Fibroblast of lung (primary cell): ENCODE results near the gene C1QTNF9. TPM values are rescaled to one million over a fixed set of nuclear protein-coding genes. Genes with fewer than 3 reads are reported as not detected.

Experiments used
- DNase-seq, 2 donors: peaks; one replicate each; pipeline versions ENCODE4 v3.0.0 to v3.0.0-alpha.2; 2010; ENCODE audit warnings: low read depth in 2 of 2
- H2AFZ ChIP-seq: 2 replicates; pipeline ENCODE4 v1.5.1; 2012; ENCODE audit warnings: low read length, control low read depth, inconsistent platforms
- H3K27ac ChIP-seq: 2 replicates; pipeline ENCODE4 v1.5.1; 2011; ENCODE audit warnings: low read length, control low read depth; ENCODE audit not compliant: insufficient read depth
- H3K27me3 ChIP-seq: 2 replicates; pipeline ENCODE4 v1.5.1; 2011; ENCODE audit warnings: mild to moderate bottlenecking, low read length; ENCODE audit not compliant: control insufficient read depth, insufficient read depth
- H3K36me3 ChIP-seq: 2 replicates; pipeline ENCODE4 v1.5.1; 2011; ENCODE audit warnings: low read length; ENCODE audit not compliant: control insufficient read depth, insufficient read depth
- H3K4me1 ChIP-seq: 2 replicates; pipeline ENCODE4 v1.5.1; 2011; ENCODE audit warnings: low read length; ENCODE audit not compliant: control insufficient read depth, insufficient read depth; ENCODE audit errors: extremely low read depth
- H3K4me2 ChIP-seq: 2 replicates; pipeline ENCODE4 v1.5.1; 2011; ENCODE audit warnings: low read length, control low read depth; ENCODE audit not compliant: insufficient read depth; ENCODE audit errors: extremely low read depth
- H3K4me3 ChIP-seq, 4 experiments: fragments of 200-600 bp in 1 of 4; sonication (generic) in 1 of 4; replicated peaks in 1 of 4; 2 replicates each; pipeline ENCODE4 v1.5.1; 2011 to 2016; ENCODE audit warnings: low read length in 4 of 4, low read depth in 3 of 4, mild to moderate bottlenecking in 3 of 4, control low read depth in 2 of 4, inconsistent platforms in 1 of 4, mixed read lengths in 1 of 4; ENCODE audit not compliant: insufficient read depth in 1 of 4; ENCODE audit errors: control extremely low read depth in 1 of 4
- H3K79me2 ChIP-seq: 2 replicates; pipeline ENCODE4 v1.5.1; 2012; ENCODE audit warnings: mild to moderate bottlenecking, low read length, inconsistent platforms; ENCODE audit not compliant: control insufficient read depth, insufficient read depth
- H3K9ac ChIP-seq: 2 replicates; pipeline ENCODE4 v1.5.1; 2011; ENCODE audit warnings: mild to moderate bottlenecking, low read length, control low read depth; ENCODE audit not compliant: insufficient read depth
- H3K9me3 ChIP-seq: 2 replicates; pipeline ENCODE4 v1.5.1; 2012; ENCODE audit warnings: low read depth, low read length; ENCODE audit not compliant: control insufficient read depth, insufficient read depth
- H4K20me1 ChIP-seq: 2 replicates; pipeline ENCODE4 v1.5.1; 2011; ENCODE audit warnings: low read length; ENCODE audit not compliant: control insufficient read depth, insufficient read depth; ENCODE audit errors: extremely low read depth
- EZH2 ChIP-seq: IDR thresholded peaks from 2 replicates; pipeline ENCODE4 v1.5.1; 2012; ENCODE audit warnings: low read length, control low read depth, mild to moderate bottlenecking; ENCODE audit errors: missing control alignments
- polyA plus RNA-seq, 2 donors: library from polyadenylated mRNA; depleted of rRNA in 1 of 2; stranded (reverse) in 1 of 2; unstranded in 1 of 2; fragments of >200 nt; gene quantifications; 2 replicates each; pipeline ENCODE4 v1.2.1, GENCODE V29; 2011 to 2012; ENCODE audit warnings: missing spikeins in 1 of 2
- total RNA-seq: library from RNA; depleted of rRNA; stranded (reverse); fragments of >200 nt; gene quantifications from 2 replicates; pipeline ENCODE4 v1.2.1, GENCODE V29; 2014
- TF ChIP-seq, protein P1 (sequence below), 2 donors: IDR thresholded peaks in 1 of 2; conservative IDR thresholded peaks in 1 of 2; 1 replicate in 1 of 2; 2 replicates in 1 of 2; pipeline ENCODE4 v1.5.1; 2011 to 2012; ENCODE audit warnings: low read length in 2 of 2, control low read depth in 1 of 2, inconsistent platforms in 1 of 2, low read depth in 1 of 2, mild to moderate bottlenecking in 1 of 2

The C1QTNF9 gene
- total and polyA plus RNA-seq, 2 donors (not counting 1 experiment from before 2014, with no cell fraction given): 0.51 TPM; not detected in 1

DNA sequence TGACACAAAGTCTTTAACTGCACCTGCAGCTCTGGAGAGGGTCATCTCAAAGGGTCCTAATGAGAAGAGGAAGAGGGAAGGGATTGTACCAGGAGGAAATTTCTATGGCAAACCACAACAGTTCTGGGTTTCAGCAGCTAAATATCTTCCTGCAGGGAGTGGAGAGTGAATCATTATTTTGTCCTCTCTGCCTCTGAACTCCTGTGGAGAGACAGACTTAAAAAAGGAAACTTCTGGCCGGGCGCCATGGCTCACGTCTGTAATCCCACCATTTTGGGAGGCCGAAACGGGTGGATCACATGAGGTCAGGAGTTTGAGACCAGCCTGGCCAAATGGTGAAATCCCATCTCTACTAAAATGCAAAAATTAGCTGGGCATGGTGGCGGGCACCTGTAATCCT, 16.9 kb upstream of the C1QTNF9 start:
- no peaks in the 10 kb centered on the region for H4K20me1 ChIP-seq
- H3K4me1 ChIP-seq: no peaks in the 10 kb centered on the region
- no peak overlapping the region for H3K9ac ChIP-seq
- H3K9me3 ChIP-seq: no peaks in the 10 kb centered on the region
- no peak overlapping the region for H3K27ac ChIP-seq
- H3K27me3 ChIP-seq: no peaks in the 10 kb centered on the region
- H3K4me3 ChIP-seq: no peak overlapping the region
- H3K4me2 ChIP-seq: no peak overlapping the region
- no peaks in the 10 kb centered on the region for H3K79me2 ChIP-seq
- TF ChIP-seq, protein P1, sequence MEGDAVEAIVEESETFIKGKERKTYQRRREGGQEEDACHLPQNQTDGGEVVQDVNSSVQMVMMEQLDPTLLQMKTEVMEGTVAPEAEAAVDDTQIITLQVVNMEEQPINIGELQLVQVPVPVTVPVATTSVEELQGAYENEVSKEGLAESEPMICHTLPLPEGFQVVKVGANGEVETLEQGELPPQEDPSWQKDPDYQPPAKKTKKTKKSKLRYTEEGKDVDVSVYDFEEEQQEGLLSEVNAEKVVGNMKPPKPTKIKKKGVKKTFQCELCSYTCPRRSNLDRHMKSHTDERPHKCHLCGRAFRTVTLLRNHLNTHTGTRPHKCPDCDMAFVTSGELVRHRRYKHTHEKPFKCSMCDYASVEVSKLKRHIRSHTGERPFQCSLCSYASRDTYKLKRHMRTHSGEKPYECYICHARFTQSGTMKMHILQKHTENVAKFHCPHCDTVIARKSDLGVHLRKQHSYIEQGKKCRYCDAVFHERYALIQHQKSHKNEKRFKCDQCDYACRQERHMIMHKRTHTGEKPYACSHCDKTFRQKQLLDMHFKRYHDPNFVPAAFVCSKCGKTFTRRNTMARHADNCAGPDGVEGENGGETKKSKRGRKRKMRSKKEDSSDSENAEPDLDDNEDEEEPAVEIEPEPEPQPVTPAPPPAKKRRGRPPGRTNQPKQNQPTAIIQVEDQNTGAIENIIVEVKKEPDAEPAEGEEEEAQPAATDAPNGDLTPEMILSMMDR (conservative IDR thresholded peaks at IDR 0.05 in 1 of 2, IDR thresholded peaks at IDR 0.05 in 1 of 2; ENCODE audit: low read depth in 1 of 2, low read length in 2 of 2): no peak
- no peak for TF ChIP-seq EZH2
- peak in 1 of 2 donors; percentile 24 for DNase-seq
- no peak overlapping the region for H2AFZ ChIP-seq
- peaks cover 7% of the 10 kb centered on the region for H3K36me3 ChIP-seq

DNA sequence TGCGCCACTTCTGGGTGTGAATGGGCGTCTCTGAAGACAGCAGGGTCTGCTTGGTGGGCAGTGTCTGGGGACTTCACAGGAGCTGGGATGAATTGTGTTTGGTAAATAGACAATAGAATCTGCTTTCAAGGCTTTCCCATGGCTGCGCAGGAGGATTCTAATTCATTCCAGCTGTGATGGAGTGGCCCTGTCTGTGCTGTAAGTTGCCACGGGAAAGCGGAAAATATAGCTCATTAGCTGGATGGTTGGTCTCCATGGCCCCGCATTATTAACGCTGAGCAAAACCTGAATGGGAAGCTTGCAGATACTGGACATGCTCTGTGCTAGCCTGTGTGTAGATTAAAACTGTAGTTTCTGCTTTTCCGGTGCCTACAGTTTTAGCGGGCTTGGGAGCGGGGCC, 15.6 kb upstream of the C1QTNF9 start:
- DNase-seq: no peak
- Histone ChIP-seq H3K9me3 (no peaks in the 10 kb centered on the region), H3K79me2 (no peaks in the 10 kb centered on the region), H2AFZ (no peak overlapping the region), H3K36me3 (peaks cover 9% of the 10 kb centered on the region), H3K27me3 (no peaks in the 10 kb centered on the region), H3K4me3 (no peak overlapping the region), H3K4me1 (no peaks in the 10 kb centered on the region), H3K27ac (no peak overlapping the region), H3K4me2 (no peak overlapping the region), H3K9ac (no peak overlapping the region), H4K20me1 (no peaks in the 10 kb centered on the region)
- TF ChIP-seq, protein P1 (conservative IDR thresholded peaks at IDR 0.05 in 1 of 2, IDR thresholded peaks at IDR 0.05 in 1 of 2; ENCODE audit: low read depth in 1 of 2, low read length in 2 of 2): no peak
- no peak for TF ChIP-seq EZH2

- no peaks in the 10 kb centered on the region for H3K79me2 ChIP-seq
- no peaks in the 10 kb centered on the region for H4K20me1 ChIP-seq
- H3K27ac ChIP-seq: no peak overlapping the region
- no peaks in the 10 kb centered on the region for H3K9me3 ChIP-seq
- H3K4me2 ChIP-seq: no peak overlapping the region
- H2AFZ ChIP-seq: no peak overlapping the region
- H3K27me3 ChIP-seq: no peaks in the 10 kb centered on the region
- peaks cover 8% of the 10 kb centered on the region for H3K36me3 ChIP-seq
- no peaks in the 10 kb centered on the region for H3K4me1 ChIP-seq
- no peak for DNase-seq
- TF ChIP-seq, protein P1 (conservative IDR thresholded peaks at IDR 0.05 in 1 of 2, IDR thresholded peaks at IDR 0.05 in 1 of 2; ENCODE audit: low read depth in 1 of 2, low read length in 2 of 2): no peak
- TF ChIP-seq EZH2: no peak
- H3K4me3 ChIP-seq: no peak overlapping the region
- no peak overlapping the region for H3K9ac ChIP-seq
These were observed 9.8 kb upstream of the C1QTNF9 start for GRCh38 chr13:24299488-24300114.
